Brain microvascular endothelial cell (primary cell): Measurements from ENCODE around the gene WDR37.

Experiments used
- DNase-seq: peaks from one replicate; pipeline ENCODE4 v3.0.0-alpha.2; 2020
- H3K27ac ChIP-seq: fragments of 250-450 bp; sonication (Bioruptor Pico); 2 replicates; pipeline ENCODE4 v1.5.1; 2020; ENCODE audit warnings: mild to moderate bottlenecking, moderate library complexity
- H3K27me3 ChIP-seq: fragments of 250-450 bp; sonication (Bioruptor Pico); replicated peaks from 2 replicates; pipeline ENCODE4 v1.5.1; 2020; ENCODE audit warnings: mild to moderate bottlenecking
- H3K36me3 ChIP-seq: fragments of 250-450 bp; sonication (Bioruptor Pico); replicated peaks from 2 replicates; pipeline ENCODE4 v1.5.1; 2020; ENCODE audit warnings: mild to moderate bottlenecking
- H3K4me3 ChIP-seq: 2 replicates; pipeline ENCODE4 v1.5.1; 2011; ENCODE audit warnings: low read depth, mild to moderate bottlenecking, control low read depth, low read length, moderate library complexity
- in situ Hi-C: cut with HindIII; loops from 2 replicates; pipeline ENCODE4 v1.10.0; 2017; ENCODE audit warnings: low sequenced_read_pairs, low pct_ligation_motif_present
- TF ChIP-seq, protein P1 (sequence below): IDR thresholded peaks from 2 replicates; pipeline ENCODE4 v1.5.1; 2011; ENCODE audit warnings: low read depth, mild to moderate bottlenecking, moderate library complexity, low read length, control low read depth, inconsistent platforms; ENCODE audit errors: missing control alignments

The WDR37 gene

GRCh38 chr10:1177936-1178335, 121.8 kb downstream of the WDR37 start:
- Histone ChIP-seq H3K36me3 (no peaks in the 10 kb centered on the region), H3K4me3 (no peak overlapping the region), H3K27ac (no peak overlapping the region), H3K27me3 (no peaks in the 10 kb centered on the region)
- in situ Hi-C loops = no loop called here
- no peak for DNase-seq
- TF ChIP-seq, protein P1, sequence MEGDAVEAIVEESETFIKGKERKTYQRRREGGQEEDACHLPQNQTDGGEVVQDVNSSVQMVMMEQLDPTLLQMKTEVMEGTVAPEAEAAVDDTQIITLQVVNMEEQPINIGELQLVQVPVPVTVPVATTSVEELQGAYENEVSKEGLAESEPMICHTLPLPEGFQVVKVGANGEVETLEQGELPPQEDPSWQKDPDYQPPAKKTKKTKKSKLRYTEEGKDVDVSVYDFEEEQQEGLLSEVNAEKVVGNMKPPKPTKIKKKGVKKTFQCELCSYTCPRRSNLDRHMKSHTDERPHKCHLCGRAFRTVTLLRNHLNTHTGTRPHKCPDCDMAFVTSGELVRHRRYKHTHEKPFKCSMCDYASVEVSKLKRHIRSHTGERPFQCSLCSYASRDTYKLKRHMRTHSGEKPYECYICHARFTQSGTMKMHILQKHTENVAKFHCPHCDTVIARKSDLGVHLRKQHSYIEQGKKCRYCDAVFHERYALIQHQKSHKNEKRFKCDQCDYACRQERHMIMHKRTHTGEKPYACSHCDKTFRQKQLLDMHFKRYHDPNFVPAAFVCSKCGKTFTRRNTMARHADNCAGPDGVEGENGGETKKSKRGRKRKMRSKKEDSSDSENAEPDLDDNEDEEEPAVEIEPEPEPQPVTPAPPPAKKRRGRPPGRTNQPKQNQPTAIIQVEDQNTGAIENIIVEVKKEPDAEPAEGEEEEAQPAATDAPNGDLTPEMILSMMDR = no peak

DNA sequence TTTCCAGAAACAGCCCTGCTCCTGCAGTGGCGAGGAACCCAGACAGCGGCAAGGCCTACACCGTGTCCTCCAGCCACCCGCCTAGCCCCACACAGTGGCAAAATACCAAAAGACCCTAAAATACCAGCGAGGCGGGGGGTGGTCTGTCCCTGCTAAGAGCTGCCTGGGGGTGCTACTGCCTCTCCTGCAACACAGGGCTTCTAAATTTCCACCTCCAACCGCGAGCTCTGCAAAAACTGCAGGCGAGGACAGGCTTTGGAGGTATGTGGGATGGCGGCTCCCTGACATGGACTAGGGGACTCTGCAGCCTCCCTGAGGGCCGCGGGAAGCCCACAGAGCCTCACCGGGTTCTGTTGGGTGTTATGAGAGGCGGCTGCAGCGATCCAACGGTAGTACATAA, 122.3 kb downstream of the WDR37 start:
- TF ChIP-seq, protein P1 = no peak
- DNase-seq = no peak
- Histone ChIP-seq H3K36me3 (no peaks in the 10 kb centered on the region), H3K27ac (no peak overlapping the region), H3K4me3 (no peak overlapping the region), H3K27me3 (no peaks in the 10 kb centered on the region)
- in situ Hi-C loops = no loop called here

GRCh38 chr10:1179346-1180070, 123.3 kb downstream of the WDR37 start:
- no peak for DNase-seq
- TF ChIP-seq, protein P1 = no peak
- H3K36me3 ChIP-seq = no peaks in the 10 kb centered on the region
- no peak overlapping the region for H3K27ac ChIP-seq
- in situ Hi-C loops = no loop called here
- no peak overlapping the region for H3K4me3 ChIP-seq
- H3K27me3 ChIP-seq = no peaks in the 10 kb centered on the region

DNA sequence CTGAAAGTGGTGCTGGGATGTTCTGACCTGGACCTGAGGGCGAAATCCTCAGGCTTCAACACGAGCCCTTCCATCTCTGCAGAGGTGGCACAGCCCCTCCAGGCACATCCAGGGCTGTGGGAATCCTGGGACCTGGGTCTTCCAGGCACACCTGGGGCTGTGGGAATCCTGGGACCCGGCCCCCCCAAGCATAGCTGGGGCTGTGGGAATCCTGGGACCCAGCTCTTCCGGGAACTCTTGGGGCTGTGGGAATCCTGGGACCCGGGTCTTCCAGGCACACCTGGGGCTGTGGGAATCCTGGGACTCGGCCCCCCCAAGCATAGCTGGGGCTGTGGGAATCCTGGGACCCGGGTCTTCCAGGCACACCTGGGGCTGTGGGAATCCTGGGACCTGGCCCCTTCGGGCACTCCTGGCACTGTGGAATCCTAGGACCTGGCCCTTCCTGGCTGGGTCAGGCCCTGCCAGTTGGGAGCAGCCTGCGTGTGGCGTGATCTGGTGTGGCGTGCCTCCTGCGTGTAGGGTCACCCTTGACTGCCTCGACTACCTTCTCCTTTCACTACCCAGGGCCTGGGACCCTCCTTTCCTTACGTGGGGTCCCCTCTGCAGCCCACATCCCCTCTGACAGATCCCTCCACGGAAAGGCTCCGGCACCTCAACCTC, 124.0 kb downstream of the WDR37 start:
- in situ Hi-C loops = no loop called here
- no peak for DNase-seq
- no peak overlapping the region for H3K4me3 ChIP-seq

GRCh38 chr10:1180836-1181235, 124.7 kb downstream of the WDR37 start:
- no peaks in the 10 kb centered on the region for H3K36me3 ChIP-seq
- H3K27ac ChIP-seq = no peak overlapping the region
- no peak for DNase-seq
- in situ Hi-C loops = no loop called here
- TF ChIP-seq, protein P1 = peak; percentile 14
- no peaks in the 10 kb centered on the region for H3K27me3 ChIP-seq
- H3K4me3 ChIP-seq = no peak overlapping the region

More for the DNA sequence above, 124.0 kb downstream of the WDR37 start:
- TF ChIP-seq, protein P1 = no peak
- H3K27ac ChIP-seq = no peak overlapping the region
- no peaks in the 10 kb centered on the region for H3K36me3 ChIP-seq
- H3K27me3 ChIP-seq = no peaks in the 10 kb centered on the region
